Left hindlimb (tissue), 1 donor: ENCODE measurements around the gene TMTC2.
"Not testable (repeated sequence)": the region's sequence is repeated elsewhere in the genome, so short reads cannot be mapped to it uniquely, and the experiment has no call there.

Source experiments
- DNase-seq: peaks from one replicate; pipeline ENCODE4 v3.0.0-alpha.2; 2018

TMTC2 gene

GRCh38 chr12:82730953-82731459 lies 44.3 kb downstream of the TMTC2 start:
- no peak for DNase-seq

GRCh38 chr12:82740129-82741000 lies 53.7 kb downstream of the TMTC2 start:
- no peak for DNase-seq

GRCh38 chr12:82745063-82745674 lies 58.5 kb downstream of the TMTC2 start:
- no peak for DNase-seq

GRCh38 chr12:82745807-82746206 lies 59.1 kb downstream of the TMTC2 start:
- DNase-seq, result no peak

GRCh38 chr12:82746668-82747067 lies 60.0 kb downstream of the TMTC2 start:
- DNase-seq, result no peak

- DNase-seq, result no peak
These were observed 62.3 kb downstream of the TMTC2 start for GRCh38 chr12:82749015-82749414.

GRCh38 chr12:82754856-82755255 lies 68.2 kb downstream of the TMTC2 start:
- no peak for DNase-seq

- no peak for DNase-seq
These were observed 69.6 kb downstream of the TMTC2 start for GRCh38 chr12:82756303-82756702.

- DNase-seq, result no peak
These were observed 70.4 kb downstream of the TMTC2 start for GRCh38 chr12:82757059-82757458.

GRCh38 chr12:82757656-82758055 lies 71.0 kb downstream of the TMTC2 start:
- no peak for DNase-seq

- no peak for DNase-seq
These were observed 72.1 kb downstream of the TMTC2 start for GRCh38 chr12:82758749-82759330.

GRCh38 chr12:82760423-82760822 lies 73.7 kb downstream of the TMTC2 start:
- DNase-seq, result no peak

GRCh38 chr12:82765206-82765605 lies 78.5 kb downstream of the TMTC2 start:
- DNase-seq, result not testable (repeated sequence)

GRCh38 chr12:82765971-82766705 lies 79.4 kb downstream of the TMTC2 start:
- no peak for DNase-seq

- no peak for DNase-seq
These were observed 88.0 kb downstream of the TMTC2 start for GRCh38 chr12:82774666-82775065.

- no peak for DNase-seq
These were observed 93.8 kb downstream of the TMTC2 start for GRCh38 chr12:82780517-82780916.

GRCh38 chr12:82781309-82781997 lies 94.7 kb downstream of the TMTC2 start:
- DNase-seq, result no peak

GRCh38 chr12:82783435-82783834 lies 96.7 kb downstream of the TMTC2 start:
- no peak for DNase-seq

- no peak for DNase-seq
These were observed 100.3 kb downstream of the TMTC2 start for GRCh38 chr12:82787016-82787415.

- no peak for DNase-seq
These were observed 101.9 kb downstream of the TMTC2 start for GRCh38 chr12:82788594-82788993.

GRCh38 chr12:82789674-82790073 lies 103.0 kb downstream of the TMTC2 start:
- no peak for DNase-seq

- no peak for DNase-seq
These were observed 107.1 kb downstream of the TMTC2 start for GRCh38 chr12:82793751-82794281.
